ENCODE data around the gene AKAP7.
A peak's percentile ranks its signal among the peaks of the same experiment; 100 is the strongest.
"Not testable (repeated sequence)": the region's sequence is repeated elsewhere in the genome, so short reads cannot be mapped to it uniquely, and the experiment has no call there.

AKAP7 gene

DNA sequence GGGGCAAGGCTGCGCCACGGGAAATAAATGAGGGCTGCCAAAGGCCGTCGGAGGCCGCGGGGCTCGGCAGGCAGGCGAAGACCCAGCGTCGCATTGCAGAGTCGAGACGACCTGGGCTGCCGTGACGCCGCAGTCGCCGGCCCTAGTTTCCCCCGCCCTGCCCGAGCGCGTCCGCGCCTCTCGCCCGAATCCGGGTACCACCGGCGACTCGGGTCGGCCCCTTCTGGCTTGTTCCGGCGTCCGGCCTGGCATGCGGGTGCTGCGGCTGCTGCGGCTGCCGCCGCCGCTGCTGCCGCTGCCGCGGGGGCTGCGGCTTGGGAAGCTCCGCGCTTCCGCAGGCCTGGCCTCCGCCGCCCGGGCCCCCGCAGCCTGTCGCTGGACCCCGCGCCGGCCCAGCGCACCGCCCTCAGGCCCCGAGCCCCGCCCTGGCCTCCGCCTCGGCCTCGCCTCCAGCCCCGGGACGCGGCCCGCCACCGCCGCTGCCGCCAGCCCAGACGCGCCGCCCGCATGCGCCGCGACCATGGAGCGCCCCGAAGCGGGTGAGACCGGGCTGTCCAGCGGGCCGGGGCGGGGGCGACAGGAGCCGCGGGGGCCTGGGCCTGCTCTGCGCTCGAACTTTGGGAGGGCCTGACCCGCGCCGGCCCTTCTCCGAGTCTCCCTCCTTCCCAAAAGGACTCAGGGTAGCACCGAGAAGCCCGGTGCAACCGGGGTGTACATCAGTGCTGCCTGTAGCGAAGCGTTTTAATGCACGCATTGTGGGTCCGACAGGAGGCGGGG is at the start of gene AKAP7:
Gene AKAP7 (plus strand): TSS at position 224 of the 777 bp plus-strand sequence. CDS start 297 bp downstream, at position 521.
- DNase-seq: peak; percentile 67

GRCh38 chr6:131090339-131090738 is 44.9 kb upstream of the AKAP7 start:
- not testable (repeated sequence) for DNase-seq

- DNase-seq: not testable (repeated sequence)
Observed at GRCh38 chr6:131091944-131092343, 43.3 kb upstream of the AKAP7 start.

GRCh38 chr6:131093334-131093733 is 41.9 kb upstream of the AKAP7 start:
- DNase-seq: no peak

DNA sequence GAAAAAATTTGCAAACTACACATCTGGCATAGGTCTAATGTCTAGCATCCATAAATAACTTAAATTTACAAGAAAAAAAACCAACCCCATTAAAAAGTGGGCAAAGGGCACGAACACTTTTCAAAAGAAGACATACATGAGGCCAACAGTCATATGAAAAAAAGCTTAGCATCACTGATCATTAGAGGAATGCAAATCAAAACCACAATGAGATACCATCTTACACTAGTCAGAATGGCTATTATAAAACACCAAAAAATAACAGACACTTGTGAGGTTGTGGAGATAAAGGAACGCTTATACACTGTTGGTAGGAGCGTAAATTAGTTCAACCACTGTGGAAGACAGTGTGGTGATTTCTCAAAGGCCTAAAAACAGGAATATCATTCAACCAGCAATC is 38.5 kb upstream of the AKAP7 start:
- no peak for DNase-seq

DNA sequence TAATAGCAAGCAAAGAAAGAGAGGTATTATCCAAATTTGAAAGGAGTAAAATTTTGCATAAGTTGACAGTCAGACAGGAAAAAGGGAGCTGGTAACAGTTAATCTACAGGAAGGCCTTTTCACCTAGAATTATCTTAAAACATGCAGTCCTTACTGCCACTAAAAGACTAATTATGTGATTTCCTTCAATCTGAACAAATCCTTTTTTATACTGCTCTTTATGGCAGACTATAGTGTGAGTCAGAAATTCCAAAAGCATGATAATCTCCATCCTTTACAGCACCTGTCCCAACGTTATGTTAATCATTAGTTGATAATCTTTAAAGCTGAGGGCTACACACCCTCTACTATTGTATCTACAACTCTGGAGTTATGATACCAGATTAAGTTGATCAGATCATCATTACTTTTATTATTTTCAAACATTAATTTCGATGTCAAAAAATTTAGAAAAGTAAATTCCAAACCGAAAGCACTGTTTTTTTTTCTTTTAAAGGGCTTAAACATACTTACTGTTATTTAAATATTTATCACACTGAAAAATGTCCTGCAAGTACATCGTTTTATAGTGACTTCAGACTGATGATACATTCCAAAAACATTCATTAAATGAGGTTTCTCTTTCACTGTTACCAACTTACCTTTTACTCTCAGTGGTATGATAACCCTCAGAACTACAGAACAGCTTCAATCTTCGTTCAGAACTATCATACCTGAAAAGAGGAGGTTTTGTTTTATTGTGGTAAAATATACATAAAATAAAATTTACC is 33.2 kb upstream of the AKAP7 start:
- no peak for DNase-seq

- DNase-seq: no peak
Observed at GRCh38 chr6:131103296-131103695, 32.0 kb upstream of the AKAP7 start.

GRCh38 chr6:131103901-131104300 is 31.4 kb upstream of the AKAP7 start:
- no peak for DNase-seq

- no peak for DNase-seq
Observed at GRCh38 chr6:131107151-131107550, 28.1 kb upstream of the AKAP7 start.

GRCh38 chr6:131112249-131112648 is 23.0 kb upstream of the AKAP7 start:
- DNase-seq: no peak

GRCh38 chr6:131115651-131116050 is 19.6 kb upstream of the AKAP7 start:
- no peak for DNase-seq

- DNase-seq: no peak
Observed at GRCh38 chr6:131116321-131116720, 18.9 kb upstream of the AKAP7 start.

- DNase-seq: no peak
Observed at GRCh38 chr6:131116755-131117360, 18.4 kb upstream of the AKAP7 start.

DNA sequence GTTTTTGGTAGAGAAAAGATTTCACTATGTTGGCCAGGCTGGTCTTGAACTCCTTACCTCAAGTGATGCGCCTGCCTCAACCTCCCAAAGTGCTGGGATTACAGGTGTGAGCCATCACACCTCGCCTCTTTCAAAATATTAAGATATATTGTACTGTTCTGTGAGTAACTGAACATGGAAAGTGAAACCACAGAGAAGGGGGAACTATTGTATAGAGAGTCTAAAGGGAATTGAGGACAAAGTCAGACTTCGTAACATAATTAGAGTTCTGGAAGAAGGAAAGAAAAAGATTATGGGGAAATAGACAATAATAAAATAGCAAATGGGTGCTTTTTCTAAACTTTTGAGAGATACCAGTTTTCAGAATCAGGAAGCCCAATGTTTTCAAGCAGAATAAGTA is 17.4 kb upstream of the AKAP7 start:
- DNase-seq: no peak

DNA sequence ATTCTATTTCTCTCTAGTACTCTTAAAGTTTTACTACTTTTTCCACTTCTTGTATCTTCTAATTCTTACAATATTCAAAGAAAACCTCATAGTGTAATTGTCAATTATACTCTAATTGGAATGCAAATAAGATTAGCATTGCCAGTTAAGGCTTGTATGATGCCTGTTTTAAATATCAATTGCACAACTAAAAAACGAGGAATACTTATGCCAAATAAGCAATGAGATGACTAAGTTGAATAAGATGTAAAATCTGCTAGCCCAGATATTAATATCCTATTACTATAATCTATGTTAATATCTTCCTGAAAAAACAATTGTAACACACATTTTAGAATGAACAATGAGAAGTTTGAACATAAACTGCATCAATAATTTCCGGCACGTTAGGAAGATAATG is 13.3 kb upstream of the AKAP7 start:
- DNase-seq: no peak

GRCh38 chr6:131122516-131122915 is 12.8 kb upstream of the AKAP7 start:
- DNase-seq: no peak

GRCh38 chr6:131124336-131125071 is 10.8 kb upstream of the AKAP7 start:
- no peak for DNase-seq

- no peak for DNase-seq
Observed at GRCh38 chr6:131125431-131125830, 9.8 kb upstream of the AKAP7 start.

GRCh38 chr6:131129689-131130553 is 5.3 kb upstream of the AKAP7 start:
- DNase-seq: no peak

- DNase-seq: no peak
Observed at GRCh38 chr6:131130554-131130940, 4.7 kb upstream of the AKAP7 start.

GRCh38 chr6:131132360-131132759 is 2.9 kb upstream of the AKAP7 start:
- no peak for DNase-seq

Data from CD4-positive, alpha-beta T cell treated with Interleukin-17A for 4 hours (primary cell).